Neural cell (in vitro differentiated cells): ENCODE results near the gene FGFBP3. TPM values are rescaled to one million over a fixed set of nuclear protein-coding genes. Genes with fewer than 3 reads are reported as not detected.

Experiments
- H2AFZ ChIP-seq: fragments of 200-600, 300-800 bp; sonication (generic), shearing (Covaris generic); 2 replicates; pipeline ENCODE4 v1.6.0; 2014; ENCODE audit warnings: low read depth, mild to moderate bottlenecking, antibody characterized with exemption, low read length, moderate library complexity
- H3F3A ChIP-seq: fragments of 200-600 bp; shearing (Covaris generic); 2 replicates; pipeline ENCODE4 v1.6.1; 2016; ENCODE audit warnings: mild to moderate bottlenecking, moderate library complexity, mixed read lengths, antibody characterized with exemption, low read length; ENCODE audit not compliant: insufficient read depth, poor library complexity, severe bottlenecking
- H3K27ac ChIP-seq: fragments of 200-600, 300-800 bp; sonication (generic), shearing (Covaris generic); 2 replicates; pipeline ENCODE4 v1.5.1; 2014; ENCODE audit warnings: mild to moderate bottlenecking, low read length, moderate library complexity
- H3K27me3 ChIP-seq: fragments of 300-800, 200-600 bp; sonication (generic), shearing (Covaris generic); 2 replicates; pipeline ENCODE4 v1.6.0; 2014; ENCODE audit warnings: mild to moderate bottlenecking, low read depth, low read length, moderate library complexity; ENCODE audit not compliant: insufficient read depth
- H3K36me3 ChIP-seq: fragments of 300-800, 200-600 bp; sonication (generic), shearing (Covaris generic); 2 replicates; pipeline ENCODE4 v1.5.1; 2014; ENCODE audit warnings: mild to moderate bottlenecking, antibody characterized with exemption, low read length, moderate library complexity; ENCODE audit not compliant: insufficient read depth
- H3K4me2 ChIP-seq: fragments of 300-800, 200-600 bp; sonication (generic), shearing (Covaris generic); 2 replicates; pipeline ENCODE4 v1.6.0; 2014; ENCODE audit warnings: mild to moderate bottlenecking, low read length
- H3K4me3 ChIP-seq: fragments of 300-800, 200-600 bp; sonication (generic), shearing (Covaris generic); 2 replicates; pipeline ENCODE4 v1.5.1; 2014; ENCODE audit warnings: mild to moderate bottlenecking, low read length, moderate library complexity
- H3K79me2 ChIP-seq: fragments of 200-600 bp; shearing (Covaris generic); replicated peaks from 2 replicates; pipeline ENCODE4 v1.6.0; 2014; ENCODE audit warnings: mild to moderate bottlenecking, low read length, moderate library complexity; ENCODE audit not compliant: insufficient read depth
- H3K9ac ChIP-seq: fragments of 300-800, 200-600 bp; sonication (generic), shearing (Covaris generic); 2 replicates; pipeline ENCODE4 v1.6.1; 2016; ENCODE audit warnings: mild to moderate bottlenecking, low read length, mixed read lengths
- H3K9me2 ChIP-seq: fragments of 200-600 bp; shearing (Covaris generic); 2 replicates; pipeline ENCODE4 v1.6.1; 2016; ENCODE audit warnings: mild to moderate bottlenecking, low read length, mixed read lengths; ENCODE audit not compliant: insufficient read depth
- H3K9me3 ChIP-seq: fragments of 200-600, 300-800 bp; sonication (generic), shearing (Covaris generic); 2 replicates; pipeline ENCODE4 v1.6.1; 2016; ENCODE audit warnings: mild to moderate bottlenecking, mixed run types, low read length, moderate library complexity, mixed read lengths
- H4K20me1 ChIP-seq: fragments of 200-600 bp; shearing (Covaris generic); 2 replicates; pipeline ENCODE4 v1.6.1; 2016; ENCODE audit warnings: mild to moderate bottlenecking, mixed run types; ENCODE audit not compliant: insufficient read depth
- EP300 ChIP-seq: fragments of 450-650 bp; conservative IDR thresholded peaks from 2 replicates; pipeline ENCODE4 v1.6.1; 2014; ENCODE audit warnings: antibody characterized with exemption, mild to moderate bottlenecking, moderate library complexity; ENCODE audit not compliant: poor library complexity, severe bottlenecking
- EZH2 ChIP-seq: fragments of 200-600, 300-800 bp; shearing (Covaris generic), sonication (generic); IDR thresholded peaks from 2 replicates; pipeline ENCODE4 v1.6.1; 2014; ENCODE audit warnings: antibody characterized with exemption, low read length, borderline replicate concordance, mild to moderate bottlenecking; ENCODE audit not compliant: insufficient read depth, poor library complexity, severe bottlenecking
- MXI1 ChIP-seq: fragments of 450-650 bp; conservative IDR thresholded peaks from 2 replicates; pipeline ENCODE4 v1.6.1; 2014; ENCODE audit warnings: antibody characterized with exemption, mild to moderate bottlenecking; ENCODE audit not compliant: poor library complexity, severe bottlenecking
- POLR2AphosphoS5 ChIP-seq: IDR thresholded peaks from 2 replicates; pipeline ENCODE4 v1.6.1; 2012
- RAD21 ChIP-seq: fragments of 450-650 bp; conservative IDR thresholded peaks from 2 replicates; pipeline ENCODE4 v1.6.1; 2014; ENCODE audit warnings: antibody characterized with exemption, mild to moderate bottlenecking, moderate library complexity
- SMC3 ChIP-seq: fragments of 450-650 bp; conservative IDR thresholded peaks from 2 replicates; pipeline ENCODE4 v1.6.1; 2014; ENCODE audit warnings: antibody characterized with exemption, mild to moderate bottlenecking, moderate library complexity; ENCODE audit not compliant: poor library complexity
- TAF1 ChIP-seq: IDR thresholded peaks from 2 replicates; pipeline ENCODE4 v1.6.1; 2012; ENCODE audit warnings: low read depth
- polyA plus RNA-seq: library from polyadenylated mRNA; depleted of rRNA; stranded (reverse); fragments of >200 nt; gene quantifications from 2 replicates; pipeline ENCODE4 v1.2.3, GENCODE V29; 2014
- TF ChIP-seq, protein P1 (sequence below): fragments of 450-650 bp; IDR thresholded peaks from 2 replicates; pipeline ENCODE4 v1.5.1; 2014; ENCODE audit warnings: antibody characterized with exemption, mild to moderate bottlenecking, moderate library complexity; ENCODE audit not compliant: poor library complexity, severe bottlenecking
- TF ChIP-seq, protein P2 (sequence below): IDR thresholded peaks from 2 replicates; pipeline ENCODE4 v1.6.1; 2012; ENCODE audit warnings: borderline replicate concordance

The FGFBP3 gene
- polyA plus RNA-seq, 1 donor from 2014 or later = 39.5 TPM

DNA sequence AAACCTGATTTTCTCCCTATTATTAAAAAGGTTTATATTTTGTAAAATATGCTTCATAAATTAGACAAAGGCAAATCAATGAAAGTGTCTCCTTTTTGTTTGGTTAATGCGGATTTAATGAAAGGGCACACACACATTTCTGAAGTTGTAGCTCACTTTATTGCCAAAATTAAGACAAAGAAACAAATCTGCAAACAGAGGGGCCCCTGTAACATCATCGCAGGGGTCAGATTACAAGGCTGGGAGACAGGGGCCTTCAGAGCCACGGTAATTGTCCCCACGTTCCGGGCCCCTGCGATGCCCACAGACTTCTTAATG, 22.4 kb downstream of the FGFBP3 start:
- peak overlapping the region; percentile 73 for H2AFZ ChIP-seq

DNA sequence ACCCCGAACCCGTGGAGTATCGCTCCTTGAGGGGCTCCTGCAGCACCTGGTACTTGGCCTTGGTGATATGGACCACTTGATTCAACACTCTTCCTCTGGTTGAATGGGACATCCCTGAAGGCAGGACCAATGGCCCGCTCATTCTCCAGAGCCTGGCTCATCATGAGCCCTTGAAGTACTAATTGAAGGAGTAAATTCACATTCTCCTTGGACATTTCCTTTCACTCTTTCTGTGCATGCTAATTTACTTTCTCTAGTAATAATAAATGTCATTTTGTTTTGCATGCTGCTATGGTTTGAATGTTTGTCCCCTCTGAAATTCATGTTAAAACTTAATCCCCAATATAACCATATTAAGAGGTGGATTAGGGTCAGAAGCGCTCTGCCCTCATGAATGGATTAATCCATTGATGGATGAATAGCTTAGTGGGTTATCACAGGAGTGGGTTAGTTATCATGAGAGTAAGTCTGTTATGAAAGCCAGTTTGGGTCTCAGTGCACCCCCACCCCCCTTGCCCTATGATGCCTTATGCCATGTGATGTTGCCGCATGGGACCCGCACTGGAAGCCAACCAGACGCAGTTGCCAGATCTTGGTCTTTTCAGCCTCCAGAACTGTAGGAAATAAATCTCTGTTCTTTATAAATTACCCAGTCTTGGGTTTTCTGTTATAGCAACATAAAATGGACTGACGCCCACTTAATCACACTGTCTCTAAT, 23.8 kb downstream of the FGFBP3 start:
- Histone ChIP-seq H3K4me3 (no peak overlapping the region), H3K4me2 (no peak overlapping the region), H3F3A (peaks cover 13% of the 10 kb centered on the region), H3K9me3 (no peaks in the 10 kb centered on the region), H3K9ac (peak overlapping the region; percentile 63), H4K20me1 (no peaks in the 10 kb centered on the region), H3K27me3 (no peaks in the 10 kb centered on the region), H2AFZ (no peak overlapping the region), H3K79me2 (no peaks in the 10 kb centered on the region), H3K9me2 (no peaks in the 10 kb centered on the region), H3K36me3 (no peaks in the 10 kb centered on the region), H3K27ac (peak overlapping the region; percentile 85)
- TF ChIP-seq, protein P1, sequence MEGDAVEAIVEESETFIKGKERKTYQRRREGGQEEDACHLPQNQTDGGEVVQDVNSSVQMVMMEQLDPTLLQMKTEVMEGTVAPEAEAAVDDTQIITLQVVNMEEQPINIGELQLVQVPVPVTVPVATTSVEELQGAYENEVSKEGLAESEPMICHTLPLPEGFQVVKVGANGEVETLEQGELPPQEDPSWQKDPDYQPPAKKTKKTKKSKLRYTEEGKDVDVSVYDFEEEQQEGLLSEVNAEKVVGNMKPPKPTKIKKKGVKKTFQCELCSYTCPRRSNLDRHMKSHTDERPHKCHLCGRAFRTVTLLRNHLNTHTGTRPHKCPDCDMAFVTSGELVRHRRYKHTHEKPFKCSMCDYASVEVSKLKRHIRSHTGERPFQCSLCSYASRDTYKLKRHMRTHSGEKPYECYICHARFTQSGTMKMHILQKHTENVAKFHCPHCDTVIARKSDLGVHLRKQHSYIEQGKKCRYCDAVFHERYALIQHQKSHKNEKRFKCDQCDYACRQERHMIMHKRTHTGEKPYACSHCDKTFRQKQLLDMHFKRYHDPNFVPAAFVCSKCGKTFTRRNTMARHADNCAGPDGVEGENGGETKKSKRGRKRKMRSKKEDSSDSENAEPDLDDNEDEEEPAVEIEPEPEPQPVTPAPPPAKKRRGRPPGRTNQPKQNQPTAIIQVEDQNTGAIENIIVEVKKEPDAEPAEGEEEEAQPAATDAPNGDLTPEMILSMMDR = no peak
- TF ChIP-seq SMC3 (no peak), EZH2 (no peak), TAF1 (no peak), POLR2AphosphoS5 (no peak), RAD21 (no peak), MXI1 (no peak), EP300 (no peak)
- TF ChIP-seq, protein P2, sequence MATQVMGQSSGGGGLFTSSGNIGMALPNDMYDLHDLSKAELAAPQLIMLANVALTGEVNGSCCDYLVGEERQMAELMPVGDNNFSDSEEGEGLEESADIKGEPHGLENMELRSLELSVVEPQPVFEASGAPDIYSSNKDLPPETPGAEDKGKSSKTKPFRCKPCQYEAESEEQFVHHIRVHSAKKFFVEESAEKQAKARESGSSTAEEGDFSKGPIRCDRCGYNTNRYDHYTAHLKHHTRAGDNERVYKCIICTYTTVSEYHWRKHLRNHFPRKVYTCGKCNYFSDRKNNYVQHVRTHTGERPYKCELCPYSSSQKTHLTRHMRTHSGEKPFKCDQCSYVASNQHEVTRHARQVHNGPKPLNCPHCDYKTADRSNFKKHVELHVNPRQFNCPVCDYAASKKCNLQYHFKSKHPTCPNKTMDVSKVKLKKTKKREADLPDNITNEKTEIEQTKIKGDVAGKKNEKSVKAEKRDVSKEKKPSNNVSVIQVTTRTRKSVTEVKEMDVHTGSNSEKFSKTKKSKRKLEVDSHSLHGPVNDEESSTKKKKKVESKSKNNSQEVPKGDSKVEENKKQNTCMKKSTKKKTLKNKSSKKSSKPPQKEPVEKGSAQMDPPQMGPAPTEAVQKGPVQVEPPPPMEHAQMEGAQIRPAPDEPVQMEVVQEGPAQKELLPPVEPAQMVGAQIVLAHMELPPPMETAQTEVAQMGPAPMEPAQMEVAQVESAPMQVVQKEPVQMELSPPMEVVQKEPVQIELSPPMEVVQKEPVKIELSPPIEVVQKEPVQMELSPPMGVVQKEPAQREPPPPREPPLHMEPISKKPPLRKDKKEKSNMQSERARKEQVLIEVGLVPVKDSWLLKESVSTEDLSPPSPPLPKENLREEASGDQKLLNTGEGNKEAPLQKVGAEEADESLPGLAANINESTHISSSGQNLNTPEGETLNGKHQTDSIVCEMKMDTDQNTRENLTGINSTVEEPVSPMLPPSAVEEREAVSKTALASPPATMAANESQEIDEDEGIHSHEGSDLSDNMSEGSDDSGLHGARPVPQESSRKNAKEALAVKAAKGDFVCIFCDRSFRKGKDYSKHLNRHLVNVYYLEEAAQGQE = no peak

More for the DNA sequence above, 22.4 kb downstream of the FGFBP3 start:
- Histone ChIP-seq H3K9me2 (no peaks in the 10 kb centered on the region), H3K27ac (peak overlapping the region; percentile 59), H4K20me1 (no peaks in the 10 kb centered on the region), H3K9ac (peak overlapping the region; percentile 68), H3K9me3 (no peaks in the 10 kb centered on the region), H3K4me2 (peak overlapping the region; percentile 98), H3K79me2 (no peaks in the 10 kb centered on the region), H3K36me3 (no peaks in the 10 kb centered on the region), H3K27me3 (no peaks in the 10 kb centered on the region), H3F3A (peaks cover 13% of the 10 kb centered on the region), H3K4me3 (peak overlapping the region; percentile 80)
- TF ChIP-seq EZH2 (no peak), MXI1 (no peak), RAD21 (no peak), TAF1 (no peak), EP300 (no peak), POLR2AphosphoS5 (no peak), SMC3 (no peak)
- TF ChIP-seq, protein P2 = no peak
- TF ChIP-seq, protein P1 = no peak
